Activated T-helper 1 cell treated with anti-CD3 and anti-CD28 coated beads, Interleukin-12 subunit alpha, Interleukin-12 subunit beta, Interleukin-2, Interleukin-4 antibody, amounts not matched to agents 30 ng/mL and 10 ng/mL and 1 ng/mL, durations not matched to agents 14 hours and 24 hours and 36 hours (primary cell): ENCODE measurements around the gene COL6A5. TPM values are rescaled to one million over a fixed set of nuclear protein-coding genes. Genes with fewer than 3 reads are reported as not detected.

Experiments
- DNase-seq: peaks from one replicate; pipeline ENCODE4 v3.0.0; 2021; ENCODE audit warnings: low spot score
- H3K27ac Mint-ChIP-seq: one replicate; pipeline ENCODE4 v1.8.0; 2021; ENCODE audit warnings: mild to moderate bottlenecking, mixed read lengths
- H3K27me3 Mint-ChIP-seq: one replicate; pipeline ENCODE4 v1.8.0; 2022; ENCODE audit warnings: mild to moderate bottlenecking, moderate library complexity, mixed read lengths; ENCODE audit not compliant: insufficient read depth
- H3K36me3 Mint-ChIP-seq: one replicate; pipeline ENCODE4 v1.8.0; 2021; ENCODE audit warnings: low read depth, mixed read lengths
- H3K4me1 Mint-ChIP-seq: one replicate; pipeline ENCODE4 v1.8.0; 2021; ENCODE audit warnings: low read depth, mixed read lengths
- H3K4me3 Mint-ChIP-seq: one replicate; pipeline ENCODE4 v1.8.0; 2021; ENCODE audit warnings: mild to moderate bottlenecking, moderate library complexity, mixed read lengths
- H3K9me3 Mint-ChIP-seq: one replicate; pipeline ENCODE4 v1.8.0; 2021; ENCODE audit warnings: mixed read lengths
- intact Hi-C: fragments of 100-400 bp; cut with micrococcal nuclease; formaldehyde crosslinking; loops from one replicate; pipeline ENCODE4 v1.15.1; 2024
- total RNA-seq: library from RNA; stranded (reverse); gene quantifications from 2 replicates; pipeline ENCODE4 v1.2.3, GENCODE V29; 2022

Gene COL6A5
- total RNA-seq, 1 donor from 2014 or later = 0.16 TPM

GRCh38 chr3:130374033-130374432 lies 28.6 kb downstream of the COL6A5 start:
- H3K36me3 Mint-ChIP-seq = no peaks in the 10 kb centered on the region
- no peak overlapping the region for H3K27ac Mint-ChIP-seq
- intact Hi-C loops = no loop called here

GRCh38 chr3:130374908-130375307 lies 29.4 kb downstream of the COL6A5 start:
- H3K9me3 Mint-ChIP-seq = no peaks in the 10 kb centered on the region
- H3K27me3 Mint-ChIP-seq = peaks cover 2% of the 10 kb centered on the region
- H3K4me3 Mint-ChIP-seq = no peak overlapping the region
- H3K4me1 Mint-ChIP-seq = no peaks in the 10 kb centered on the region
- DNase-seq = no peak
- intact Hi-C loops = no loop called here
- H3K36me3 Mint-ChIP-seq = no peaks in the 10 kb centered on the region
- no peak overlapping the region for H3K27ac Mint-ChIP-seq

More at GRCh38 chr3:130374033-130374432, 28.6 kb downstream of the COL6A5 start:
- no peaks in the 10 kb centered on the region for H3K9me3 Mint-ChIP-seq
- DNase-seq = no peak
- no peak overlapping the region for H3K4me3 Mint-ChIP-seq
- no peaks in the 10 kb centered on the region for H3K4me1 Mint-ChIP-seq
- H3K27me3 Mint-ChIP-seq = peaks cover 2% of the 10 kb centered on the region

DNA sequence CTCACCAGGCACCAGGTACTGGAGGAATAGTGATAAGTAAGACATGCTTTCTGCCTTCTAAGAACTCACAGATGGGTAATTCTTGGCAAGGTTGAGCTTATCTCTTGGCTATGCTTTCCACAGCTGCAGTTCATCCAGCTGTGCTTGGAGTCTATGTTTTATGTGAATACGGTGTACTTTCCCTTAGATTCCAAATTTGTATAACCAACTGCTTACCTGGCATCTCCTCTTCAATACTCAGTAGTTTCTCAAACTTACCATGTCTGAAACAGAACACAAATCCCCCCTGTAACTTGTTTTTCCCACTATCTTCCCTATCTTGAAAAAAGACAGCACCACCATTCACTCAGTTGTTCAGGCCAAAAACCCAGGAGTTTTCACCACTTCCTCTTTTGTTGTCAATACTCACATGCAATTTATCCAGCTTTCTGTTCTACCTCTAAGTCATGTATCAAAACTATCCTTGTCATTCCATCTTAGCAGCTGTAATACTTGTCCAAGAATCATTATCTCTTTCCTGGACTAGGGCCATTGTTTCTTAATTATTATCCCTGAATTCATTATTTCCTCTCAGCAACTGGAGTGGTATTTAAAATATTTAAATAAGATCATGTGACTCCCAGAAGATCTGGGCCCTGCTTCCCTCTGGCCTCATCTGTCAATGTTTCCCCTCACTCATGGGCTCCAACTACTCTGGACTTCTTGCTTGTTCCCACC lies 32.6 kb downstream of the COL6A5 start:
- Mint-ChIP-seq H3K27ac (no peak overlapping the region), H3K36me3 (no peaks in the 10 kb centered on the region), H3K27me3 (peaks cover 2% of the 10 kb centered on the region), H3K4me1 (no peaks in the 10 kb centered on the region), H3K4me3 (no peak overlapping the region), H3K9me3 (no peaks in the 10 kb centered on the region)
- no peak for DNase-seq
- intact Hi-C loops = no loop called here

- Mint-ChIP-seq H3K27ac (no peak overlapping the region), H3K9me3 (no peaks in the 10 kb centered on the region), H3K27me3 (peaks cover 2% of the 10 kb centered on the region), H3K4me1 (no peaks in the 10 kb centered on the region), H3K4me3 (no peak overlapping the region), H3K36me3 (no peaks in the 10 kb centered on the region)
- intact Hi-C loops = no loop called here
- no peak for DNase-seq
Observed at GRCh38 chr3:130378677-130379191, 33.3 kb downstream of the COL6A5 start.

DNA sequence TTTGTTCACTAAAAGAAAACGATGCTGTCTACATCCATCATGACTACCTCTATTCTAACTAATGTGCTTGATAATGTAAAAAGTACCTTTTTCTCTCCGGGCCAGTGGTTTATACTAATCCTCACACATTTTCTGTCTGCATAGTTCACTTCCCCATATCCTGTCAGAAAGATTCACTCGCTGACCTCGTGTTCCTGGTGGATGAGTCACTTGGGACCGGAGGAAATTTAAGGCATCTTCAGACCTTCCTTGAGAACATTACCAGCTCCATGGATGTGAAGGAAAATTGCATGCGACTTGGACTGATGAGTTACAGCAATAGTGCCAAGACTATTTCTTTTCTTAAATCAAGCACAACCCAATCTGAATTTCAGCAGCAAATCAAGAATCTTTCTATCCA lies 33.8 kb downstream of the COL6A5 start:
- Mint-ChIP-seq H3K4me3 (no peak overlapping the region), H3K27ac (no peak overlapping the region), H3K4me1 (no peaks in the 10 kb centered on the region), H3K36me3 (no peaks in the 10 kb centered on the region), H3K9me3 (no peaks in the 10 kb centered on the region), H3K27me3 (peaks cover 2% of the 10 kb centered on the region)
- intact Hi-C loops = no loop called here
- no peak for DNase-seq

GRCh38 chr3:130380398-130380797 lies 34.9 kb downstream of the COL6A5 start:
- Mint-ChIP-seq H3K36me3 (no peaks in the 10 kb centered on the region), H3K9me3 (no peaks in the 10 kb centered on the region), H3K27me3 (peaks cover 2% of the 10 kb centered on the region), H3K4me1 (no peaks in the 10 kb centered on the region), H3K27ac (no peak overlapping the region), H3K4me3 (no peak overlapping the region)
- DNase-seq = no peak
- intact Hi-C loops = no loop called here

DNA sequence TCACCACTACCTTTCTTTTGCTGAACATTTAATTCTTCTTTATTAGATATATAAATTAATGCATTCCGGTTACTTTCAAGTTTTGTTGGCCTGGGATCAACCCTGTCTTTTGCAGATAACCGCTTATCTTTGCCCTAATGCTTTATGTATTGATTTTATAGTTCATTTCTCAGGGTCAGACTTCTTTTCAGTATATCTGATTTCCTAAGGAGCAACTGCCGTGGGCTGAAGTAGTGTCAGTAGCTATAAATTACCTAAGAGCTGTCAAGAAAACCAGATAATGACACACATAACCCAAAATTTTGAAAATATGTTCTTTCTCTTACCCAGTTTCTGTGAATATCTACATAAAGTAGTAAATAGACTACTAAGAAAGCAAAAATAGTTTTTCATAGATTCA lies 38.0 kb downstream of the COL6A5 start:
- intact Hi-C loops = no loop called here
- no peak for DNase-seq
- no peaks in the 10 kb centered on the region for H3K9me3 Mint-ChIP-seq
- H3K27me3 Mint-ChIP-seq = no peaks in the 10 kb centered on the region
- H3K4me1 Mint-ChIP-seq = no peaks in the 10 kb centered on the region
- H3K4me3 Mint-ChIP-seq = no peak overlapping the region
- no peak overlapping the region for H3K27ac Mint-ChIP-seq
- no peaks in the 10 kb centered on the region for H3K36me3 Mint-ChIP-seq

DNA sequence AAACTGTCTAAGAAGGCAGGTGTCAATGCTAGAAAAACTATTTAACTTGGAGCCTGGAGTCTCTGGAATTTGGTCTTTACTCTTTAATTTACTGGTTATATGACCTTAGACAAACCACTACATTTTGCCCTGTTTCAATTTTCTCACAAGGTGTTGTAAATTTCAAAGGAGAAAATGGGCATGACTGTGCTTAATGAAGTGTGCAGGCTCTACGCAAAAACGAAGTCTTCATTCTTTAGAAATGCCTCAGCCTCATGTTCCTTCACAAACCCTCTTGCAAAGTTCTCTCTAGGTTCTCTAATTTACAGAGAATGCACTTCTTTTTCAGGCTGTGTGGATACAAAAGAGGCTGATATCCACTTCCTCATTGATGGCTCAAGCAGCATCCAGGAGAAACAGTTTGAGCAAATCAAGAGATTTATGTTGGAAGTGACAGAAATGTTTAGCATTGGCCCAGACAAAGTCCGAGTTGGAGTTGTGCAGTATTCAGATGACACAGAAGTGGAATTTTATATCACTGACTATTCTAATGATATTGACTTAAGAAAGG lies 39.1 kb downstream of the COL6A5 start:
- Mint-ChIP-seq H3K27ac (no peak overlapping the region), H3K9me3 (no peaks in the 10 kb centered on the region), H3K27me3 (no peaks in the 10 kb centered on the region), H3K4me1 (no peaks in the 10 kb centered on the region), H3K36me3 (no peaks in the 10 kb centered on the region), H3K4me3 (no peak overlapping the region)
- no peak for DNase-seq
- intact Hi-C loops = no loop called here

- no peaks in the 10 kb centered on the region for H3K9me3 Mint-ChIP-seq
- no peaks in the 10 kb centered on the region for H3K4me1 Mint-ChIP-seq
- H3K27ac Mint-ChIP-seq = no peak overlapping the region
- H3K36me3 Mint-ChIP-seq = no peaks in the 10 kb centered on the region
- no peak overlapping the region for H3K4me3 Mint-ChIP-seq
- intact Hi-C loops = no loop called here
- peaks cover 3% of the 10 kb centered on the region for H3K27me3 Mint-ChIP-seq
- no peak for DNase-seq
Observed at GRCh38 chr3:130386604-130387263, 41.3 kb downstream of the COL6A5 start.

DNA sequence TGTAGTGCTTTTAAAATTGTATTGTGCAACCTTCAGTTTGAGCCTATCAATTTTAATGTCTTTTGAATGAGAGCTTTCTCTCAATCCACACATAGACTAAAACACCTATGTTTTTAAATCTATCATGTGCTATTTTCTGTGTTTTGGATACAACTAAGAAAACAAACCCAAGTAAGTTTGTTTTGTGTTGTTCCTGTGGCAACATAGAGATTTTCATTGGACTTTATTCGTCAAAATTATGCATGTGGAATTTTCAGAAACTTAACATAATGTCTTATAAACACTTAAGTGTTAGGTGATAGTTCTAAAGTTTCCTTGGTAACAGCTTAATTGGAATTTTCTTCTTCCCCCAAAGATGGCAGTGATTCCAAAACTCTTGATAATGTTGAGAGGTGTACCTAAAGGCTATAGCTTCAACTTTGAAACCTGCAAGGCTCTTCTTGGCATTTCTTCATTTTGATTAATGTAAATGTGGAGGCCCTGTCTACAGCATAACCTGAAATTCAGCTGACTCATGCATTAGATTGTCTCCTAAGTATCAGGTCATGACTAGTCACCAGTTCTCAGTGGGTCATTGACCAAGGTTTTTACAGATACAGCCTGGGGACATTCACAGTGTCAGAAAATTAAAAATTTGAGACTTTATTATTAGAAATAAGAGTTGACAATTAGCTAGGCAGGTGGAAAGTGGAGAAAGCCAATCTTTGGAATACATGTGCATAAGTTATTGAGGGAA lies 44.4 kb downstream of the COL6A5 start:
- DNase-seq = no peak
- Mint-ChIP-seq H3K9me3 (no peaks in the 10 kb centered on the region), H3K4me3 (no peak overlapping the region)

DNA sequence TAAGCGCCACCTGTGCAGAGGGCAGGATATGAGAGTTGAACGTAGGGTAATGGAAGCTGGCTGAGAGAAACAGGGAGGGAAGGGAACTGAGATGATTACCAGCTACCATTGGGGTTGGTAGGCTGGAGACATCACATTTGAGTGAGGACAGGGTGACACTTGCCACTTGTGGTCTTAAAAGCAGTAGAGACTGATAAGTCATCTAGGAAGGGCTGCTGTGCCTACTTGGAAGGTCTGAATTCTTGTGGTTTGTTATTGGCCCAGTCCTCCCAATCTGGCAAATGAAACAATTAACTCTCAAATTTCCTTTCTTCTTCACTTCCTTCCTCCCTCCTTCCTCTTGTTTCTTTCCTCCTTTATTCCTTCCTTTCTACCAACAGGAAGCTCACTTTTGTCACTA lies 46.8 kb downstream of the COL6A5 start:
- Mint-ChIP-seq H3K27ac (no peak overlapping the region), H3K36me3 (no peaks in the 10 kb centered on the region), H3K4me3 (no peak overlapping the region), H3K27me3 (peaks cover 3% of the 10 kb centered on the region), H3K9me3 (no peaks in the 10 kb centered on the region), H3K4me1 (no peaks in the 10 kb centered on the region)
- intact Hi-C loops = no loop called here
- DNase-seq = no peak

More for the DNA sequence above, 44.4 kb downstream of the COL6A5 start:
- intact Hi-C loops = no loop called here
- Mint-ChIP-seq H3K4me1 (no peaks in the 10 kb centered on the region), H3K27me3 (peaks cover 3% of the 10 kb centered on the region), H3K27ac (no peak overlapping the region), H3K36me3 (no peaks in the 10 kb centered on the region)

- Mint-ChIP-seq H3K36me3 (no peaks in the 10 kb centered on the region), H3K27me3 (peaks cover 3% of the 10 kb centered on the region), H3K27ac (no peak overlapping the region), H3K9me3 (no peaks in the 10 kb centered on the region), H3K4me1 (no peaks in the 10 kb centered on the region), H3K4me3 (no peak overlapping the region)
- DNase-seq = no peak
- intact Hi-C loops = no loop called here
Observed at GRCh38 chr3:130393594-130393993, 48.1 kb downstream of the COL6A5 start.

GRCh38 chr3:130395331-130395730 lies 49.9 kb downstream of the COL6A5 start:
- H3K4me1 Mint-ChIP-seq = no peaks in the 10 kb centered on the region
- intact Hi-C loops = no loop called here
- no peak overlapping the region for H3K27ac Mint-ChIP-seq
- H3K9me3 Mint-ChIP-seq = no peaks in the 10 kb centered on the region
- no peaks in the 10 kb centered on the region for H3K36me3 Mint-ChIP-seq
- no peak for DNase-seq
- no peak overlapping the region for H3K4me3 Mint-ChIP-seq
- peaks cover 3% of the 10 kb centered on the region for H3K27me3 Mint-ChIP-seq
